Stimulated activated CD4-positive, alpha-beta T cell treated with anti-CD3 and anti-CD28 coated beads, Interleukin-12 subunit alpha, Interleukin-12 subunit beta, amount 100 ng/mL, for 48 hours (primary cell): ENCODE results near the gene GPATCH8.
A peak's percentile ranks its signal among the peaks of the same experiment; 100 is the strongest.
"Not testable (repeated sequence)": the region's sequence is repeated elsewhere in the genome, so short reads cannot be mapped to it uniquely, and the experiment has no call there.

Experiments used
- DNase-seq, 3 donors: peaks; one replicate each; pipeline ENCODE4 v3.0.0-alpha.2; 2020; ENCODE audit warnings: low read depth in 2 of 3, low spot score in 1 of 3

The GPATCH8 gene

GRCh38 chr17:44378171-44378705 is 125.0 kb downstream of the GPATCH8 start:
- no peak for DNase-seq

GRCh38 chr17:44376779-44377178 is 126.4 kb downstream of the GPATCH8 start:
- no peak for DNase-seq

- no peak for DNase-seq
Measured at GRCh38 chr17:44376124-44376523, 127.1 kb downstream of the GPATCH8 start.

GRCh38 chr17:44375196-44376017 is 127.8 kb downstream of the GPATCH8 start:
- DNase-seq: no peak

- DNase-seq: no peak
Measured at GRCh38 chr17:44374306-44375195, 128.7 kb downstream of the GPATCH8 start.

- DNase-seq: no peak
Measured at GRCh38 chr17:44372036-44372435, 131.2 kb downstream of the GPATCH8 start.

GRCh38 chr17:44369414-44370023 is 133.7 kb downstream of the GPATCH8 start:
- DNase-seq: not testable (repeated sequence)

GRCh38 chr17:44368391-44369243 is 134.6 kb downstream of the GPATCH8 start:
- not testable (repeated sequence) for DNase-seq

GRCh38 chr17:44367231-44367979 is 135.8 kb downstream of the GPATCH8 start:
- DNase-seq: no peak

GRCh38 chr17:44365051-44365450 is 138.2 kb downstream of the GPATCH8 start:
- not testable (repeated sequence) for DNase-seq

GRCh38 chr17:44363613-44364159 is 139.5 kb downstream of the GPATCH8 start, which contains the start of gene FAM171A2:
TSS of gene FAM171A2 (minus strand) at chr17:44363853. CDS start at chr17:44363714, 139 bp downstream.
- DNase-seq: peak in 2 of 3 donors; percentile 51 to 57

- DNase-seq: no peak
Measured at GRCh38 chr17:44362949-44363612, 140.1 kb downstream of the GPATCH8 start.

- no peak for DNase-seq
Measured at GRCh38 chr17:44362459-44362948, 140.7 kb downstream of the GPATCH8 start.

GRCh38 chr17:44361292-44362260 is 141.6 kb downstream of the GPATCH8 start:
- no peak for DNase-seq

GRCh38 chr17:44360826-44361225 is 142.4 kb downstream of the GPATCH8 start:
- DNase-seq: no peak

GRCh38 chr17:44360144-44360533 is 143.1 kb downstream of the GPATCH8 start:
- no peak for DNase-seq

- no peak for DNase-seq
Measured at GRCh38 chr17:44359458-44360143, 143.6 kb downstream of the GPATCH8 start.
